SK-N-SH treated with all-trans-retinoic acid at 6 μM for 48 hours (cell line): ENCODE data around the gene CYP2W1.

Source experiments
- ATAC-seq: fragments of 200-7000 bp; cut with Tn5 transposase; 3 replicates; pipeline ENCODE4 v1.9.1; 2020; ENCODE audit warnings: mild to moderate bottlenecking, moderate library complexity
- ARNTL ChIP-seq: fragments of 450-650 bp; formaldehyde crosslinking; IDR thresholded peaks from 2 replicates; pipeline ENCODE4 v1.5.0; 2020; ENCODE audit warnings: low read depth, mild to moderate bottlenecking, moderate library complexity, borderline replicate concordance
- BACH2 ChIP-seq: fragments of 250-450 bp; sonication (Bioruptor Pico); IDR thresholded peaks from 2 replicates; pipeline ENCODE4 v1.9.0; 2021; ENCODE audit warnings: mild to moderate bottlenecking, borderline replicate concordance
- CSDC2 ChIP-seq: fragments of 250-450 bp; sonication (Bioruptor Pico); IDR thresholded peaks from 2 replicates; pipeline ENCODE4 v1.5.0; 2020; ENCODE audit warnings: mild to moderate bottlenecking, moderate library complexity
- ESRRG ChIP-seq: fragments of 250-450 bp; sonication (Bioruptor Pico); IDR thresholded peaks from 2 replicates; pipeline ENCODE4 v1.6.1; 2021; ENCODE audit warnings: mild to moderate bottlenecking
- GLIS3 ChIP-seq: fragments of 250-450 bp; sonication (Bioruptor Pico); IDR thresholded peaks from 2 replicates; pipeline ENCODE4 v1.5.0; 2020; ENCODE audit warnings: mild to moderate bottlenecking, moderate library complexity
- OSR1 ChIP-seq: fragments of 250-450 bp; sonication (Bioruptor Pico); IDR thresholded peaks from 2 replicates; pipeline ENCODE4 v1.8.0; 2022; ENCODE audit warnings: moderate library complexity, mild to moderate bottlenecking, inconsistent platforms
- PPARA ChIP-seq: fragments of 250-450 bp; sonication (Bioruptor Pico); IDR thresholded peaks from 2 replicates; pipeline ENCODE4 v1.5.0; 2020; ENCODE audit warnings: mild to moderate bottlenecking, borderline replicate concordance
- RARB ChIP-seq: fragments of 250-450 bp; sonication (Bioruptor Pico); IDR thresholded peaks from 2 replicates; pipeline ENCODE4 v1.8.0; 2021; ENCODE audit warnings: mild to moderate bottlenecking, moderate library complexity
- TOX ChIP-seq: fragments of 250-450 bp; sonication (Bioruptor Pico); IDR thresholded peaks from 2 replicates; pipeline ENCODE4 v1.8.0; 2021; ENCODE audit warnings: mild to moderate bottlenecking, moderate library complexity, borderline replicate concordance
- ZC3H10 ChIP-seq: fragments of 250-450 bp; sonication (Bioruptor Pico); IDR thresholded peaks from 2 replicates; pipeline ENCODE4 v1.5.1; 2021; ENCODE audit warnings: mild to moderate bottlenecking, moderate library complexity
- ZFP3 ChIP-seq: fragments of 250-450 bp; sonication (Bioruptor Pico); IDR thresholded peaks from 2 replicates; pipeline ENCODE4 v1.5.0; 2020; ENCODE audit warnings: mild to moderate bottlenecking, moderate library complexity
- ZFP30 ChIP-seq: fragments of 450-650 bp; formaldehyde crosslinking; IDR thresholded peaks from 2 replicates; pipeline ENCODE4 v1.5.0; 2022; ENCODE audit warnings: mild to moderate bottlenecking, moderate library complexity
- ZNF565 ChIP-seq: fragments of 450-650 bp; formaldehyde crosslinking; conservative IDR thresholded peaks from 2 replicates; pipeline ENCODE4 v1.5.0; 2020; ENCODE audit warnings: low read depth, mild to moderate bottlenecking, moderate library complexity
- ZNF70 ChIP-seq: fragments of 450-650 bp; formaldehyde crosslinking; IDR thresholded peaks from 2 replicates; pipeline ENCODE4 v1.5.0; 2020; ENCODE audit warnings: mild to moderate bottlenecking, moderate library complexity
- ZNF8 ChIP-seq: fragments of 450-650 bp; formaldehyde crosslinking; IDR thresholded peaks from 2 replicates; pipeline ENCODE4 v1.5.0; 2020; ENCODE audit warnings: mild to moderate bottlenecking, moderate library complexity
- TF ChIP-seq, protein P1 (sequence below): fragments of 250-450 bp; sonication (Bioruptor Pico); IDR thresholded peaks from 2 replicates; pipeline ENCODE4 v1.5.0; 2020; ENCODE audit warnings: mild to moderate bottlenecking, moderate library complexity
- TF ChIP-seq, protein P2 (sequence below): fragments of 250-450 bp; sonication (Bioruptor Pico); IDR thresholded peaks from 2 replicates; pipeline ENCODE4 v1.8.0; 2021; ENCODE audit warnings: low read depth, mild to moderate bottlenecking, moderate library complexity, borderline replicate concordance
- TF ChIP-seq, protein P3 (sequence below): fragments of 250-450 bp; sonication (Bioruptor Pico); IDR thresholded peaks from 2 replicates; pipeline ENCODE4 v1.5.1; 2020; ENCODE audit warnings: low read depth, mild to moderate bottlenecking, moderate library complexity
- TF ChIP-seq, protein P4 (sequence below): fragments of 250-450 bp; sonication (Bioruptor Pico); IDR thresholded peaks from 2 replicates; pipeline ENCODE4 v1.8.0; 2020; ENCODE audit warnings: mild to moderate bottlenecking, moderate library complexity, borderline replicate concordance
- TF ChIP-seq, protein P5 (sequence below): fragments of 250-450 bp; sonication (Bioruptor Pico); IDR thresholded peaks from 2 replicates; pipeline ENCODE4 v1.5.1; 2021; ENCODE audit warnings: mild to moderate bottlenecking, moderate library complexity

The CYP2W1 gene

DNA sequence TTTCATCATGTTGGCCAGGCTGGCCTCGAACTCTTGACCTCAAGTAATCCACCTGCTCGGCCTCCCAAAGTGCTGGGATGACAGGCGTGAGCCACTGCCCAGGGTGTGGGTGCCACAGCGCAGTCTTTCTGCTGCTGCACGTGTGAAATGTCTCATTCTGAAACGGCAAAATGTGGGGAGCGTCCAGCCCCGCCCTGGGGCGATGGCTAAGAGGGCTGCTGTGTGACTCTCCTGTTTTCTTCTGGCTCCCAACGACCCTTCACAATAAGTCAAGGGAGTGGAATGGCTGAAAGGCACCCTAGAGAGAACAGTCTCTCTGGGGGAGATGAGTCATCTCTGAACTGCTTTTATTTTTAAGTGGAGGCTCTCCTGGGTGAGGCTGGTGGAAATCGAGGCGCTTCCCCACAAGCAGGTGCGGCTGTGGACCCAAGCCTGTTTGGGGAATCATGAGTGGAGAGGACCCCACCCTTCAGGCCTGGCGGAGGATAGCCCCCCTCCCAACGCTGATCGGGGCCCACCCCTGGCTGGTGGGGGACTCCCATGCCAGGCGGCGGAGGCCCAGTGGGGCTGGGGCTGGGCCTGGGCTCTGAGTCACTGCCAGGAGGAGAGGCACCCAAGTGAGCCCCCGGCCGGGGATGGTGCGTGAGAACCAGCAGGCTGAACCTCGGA, 46.5 kb upstream of the CYP2W1 start:
- ATAC-seq = peak; percentile 57
- TF ChIP-seq, protein P1, sequence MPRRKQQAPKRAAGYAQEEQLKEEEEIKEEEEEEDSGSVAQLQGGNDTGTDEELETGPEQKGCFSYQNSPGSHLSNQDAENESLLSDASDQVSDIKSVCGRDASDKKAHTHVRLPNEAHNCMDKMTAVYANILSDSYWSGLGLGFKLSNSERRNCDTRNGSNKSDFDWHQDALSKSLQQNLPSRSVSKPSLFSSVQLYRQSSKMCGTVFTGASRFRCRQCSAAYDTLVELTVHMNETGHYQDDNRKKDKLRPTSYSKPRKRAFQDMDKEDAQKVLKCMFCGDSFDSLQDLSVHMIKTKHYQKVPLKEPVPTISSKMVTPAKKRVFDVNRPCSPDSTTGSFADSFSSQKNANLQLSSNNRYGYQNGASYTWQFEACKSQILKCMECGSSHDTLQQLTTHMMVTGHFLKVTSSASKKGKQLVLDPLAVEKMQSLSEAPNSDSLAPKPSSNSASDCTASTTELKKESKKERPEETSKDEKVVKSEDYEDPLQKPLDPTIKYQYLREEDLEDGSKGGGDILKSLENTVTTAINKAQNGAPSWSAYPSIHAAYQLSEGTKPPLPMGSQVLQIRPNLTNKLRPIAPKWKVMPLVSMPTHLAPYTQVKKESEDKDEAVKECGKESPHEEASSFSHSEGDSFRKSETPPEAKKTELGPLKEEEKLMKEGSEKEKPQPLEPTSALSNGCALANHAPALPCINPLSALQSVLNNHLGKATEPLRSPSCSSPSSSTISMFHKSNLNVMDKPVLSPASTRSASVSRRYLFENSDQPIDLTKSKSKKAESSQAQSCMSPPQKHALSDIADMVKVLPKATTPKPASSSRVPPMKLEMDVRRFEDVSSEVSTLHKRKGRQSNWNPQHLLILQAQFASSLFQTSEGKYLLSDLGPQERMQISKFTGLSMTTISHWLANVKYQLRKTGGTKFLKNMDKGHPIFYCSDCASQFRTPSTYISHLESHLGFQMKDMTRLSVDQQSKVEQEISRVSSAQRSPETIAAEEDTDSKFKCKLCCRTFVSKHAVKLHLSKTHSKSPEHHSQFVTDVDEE (CRISPR knock-in tag) = no peak
- TF ChIP-seq ZNF70 (no peak), OSR1 (no peak), GLIS3 (CRISPR knock-in tag) (no peak), ZFP3 (no peak)

DNA sequence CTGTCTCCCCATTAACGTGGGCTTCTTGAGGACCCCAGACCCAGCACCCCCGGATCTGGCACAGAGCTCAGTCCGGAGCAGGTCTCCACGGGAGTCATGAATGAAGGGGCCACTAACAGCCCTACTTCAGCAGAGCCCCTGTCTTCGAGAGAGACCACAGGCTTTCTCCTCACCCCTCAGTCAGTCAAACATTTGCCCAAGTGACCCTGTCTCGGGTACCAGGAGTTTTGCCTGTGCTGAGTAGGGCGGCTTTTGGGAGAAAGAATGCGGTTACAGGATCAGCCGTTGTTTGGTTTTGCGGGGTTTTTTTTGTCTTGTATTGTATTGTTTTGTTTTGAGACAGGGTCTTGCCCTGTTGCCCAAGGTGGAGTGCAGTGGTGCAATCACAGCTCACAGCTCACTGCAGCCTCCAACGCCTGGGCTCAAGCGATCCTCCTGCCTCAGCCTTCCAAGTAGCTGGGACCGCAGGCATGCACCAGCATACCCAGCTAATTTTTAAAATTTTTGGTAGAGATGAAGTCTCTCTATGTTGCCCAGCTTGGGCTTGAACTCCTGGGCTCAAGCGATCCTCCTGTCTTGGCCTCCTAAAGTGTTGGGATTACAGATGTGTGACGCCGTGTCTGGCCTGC, 45.0 kb upstream of the CYP2W1 start:
- TF ChIP-seq ZFP3 (no peak), BACH2 (no peak), RARB (no peak), ZNF565 (no peak), ESRRG (CRISPR knock-in tag) (no peak), ZNF8 (no peak), TOX (CRISPR knock-in tag) (no peak), ARNTL (CRISPR knock-in tag) (no peak), ZFP30 (no peak), ZNF70 (no peak), ZC3H10 (no peak), GLIS3 (CRISPR knock-in tag) (no peak), CSDC2 (CRISPR knock-in tag) (no peak), OSR1 (no peak), PPARA (no peak)
- TF ChIP-seq, protein P2, sequence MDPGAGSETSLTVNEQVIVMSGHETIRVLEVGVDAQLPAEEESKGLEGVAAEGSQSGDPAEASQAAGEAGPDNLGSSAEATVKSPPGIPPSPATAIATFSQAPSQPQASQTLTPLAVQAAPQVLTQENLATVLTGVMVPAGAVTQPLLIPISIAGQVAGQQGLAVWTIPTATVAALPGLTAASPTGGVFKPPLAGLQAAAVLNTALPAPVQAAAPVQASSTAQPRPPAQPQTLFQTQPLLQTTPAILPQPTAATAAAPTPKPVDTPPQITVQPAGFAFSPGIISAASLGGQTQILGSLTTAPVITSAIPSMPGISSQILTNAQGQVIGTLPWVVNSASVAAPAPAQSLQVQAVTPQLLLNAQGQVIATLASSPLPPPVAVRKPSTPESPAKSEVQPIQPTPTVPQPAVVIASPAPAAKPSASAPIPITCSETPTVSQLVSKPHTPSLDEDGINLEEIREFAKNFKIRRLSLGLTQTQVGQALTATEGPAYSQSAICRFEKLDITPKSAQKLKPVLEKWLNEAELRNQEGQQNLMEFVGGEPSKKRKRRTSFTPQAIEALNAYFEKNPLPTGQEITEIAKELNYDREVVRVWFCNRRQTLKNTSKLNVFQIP = no peak
- TF ChIP-seq, protein P3, sequence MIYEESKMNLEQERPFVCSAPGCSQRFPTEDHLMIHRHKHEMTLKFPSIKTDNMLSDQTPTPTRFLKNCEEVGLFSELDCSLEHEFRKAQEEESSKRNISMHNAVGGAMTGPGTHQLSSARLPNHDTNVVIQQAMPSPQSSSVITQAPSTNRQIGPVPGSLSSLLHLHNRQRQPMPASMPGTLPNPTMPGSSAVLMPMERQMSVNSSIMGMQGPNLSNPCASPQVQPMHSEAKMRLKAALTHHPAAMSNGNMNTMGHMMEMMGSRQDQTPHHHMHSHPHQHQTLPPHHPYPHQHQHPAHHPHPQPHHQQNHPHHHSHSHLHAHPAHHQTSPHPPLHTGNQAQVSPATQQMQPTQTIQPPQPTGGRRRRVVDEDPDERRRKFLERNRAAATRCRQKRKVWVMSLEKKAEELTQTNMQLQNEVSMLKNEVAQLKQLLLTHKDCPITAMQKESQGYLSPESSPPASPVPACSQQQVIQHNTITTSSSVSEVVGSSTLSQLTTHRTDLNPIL = no peak
- TF ChIP-seq, protein P1 (CRISPR knock-in tag) = no peak
- TF ChIP-seq, protein P4, sequence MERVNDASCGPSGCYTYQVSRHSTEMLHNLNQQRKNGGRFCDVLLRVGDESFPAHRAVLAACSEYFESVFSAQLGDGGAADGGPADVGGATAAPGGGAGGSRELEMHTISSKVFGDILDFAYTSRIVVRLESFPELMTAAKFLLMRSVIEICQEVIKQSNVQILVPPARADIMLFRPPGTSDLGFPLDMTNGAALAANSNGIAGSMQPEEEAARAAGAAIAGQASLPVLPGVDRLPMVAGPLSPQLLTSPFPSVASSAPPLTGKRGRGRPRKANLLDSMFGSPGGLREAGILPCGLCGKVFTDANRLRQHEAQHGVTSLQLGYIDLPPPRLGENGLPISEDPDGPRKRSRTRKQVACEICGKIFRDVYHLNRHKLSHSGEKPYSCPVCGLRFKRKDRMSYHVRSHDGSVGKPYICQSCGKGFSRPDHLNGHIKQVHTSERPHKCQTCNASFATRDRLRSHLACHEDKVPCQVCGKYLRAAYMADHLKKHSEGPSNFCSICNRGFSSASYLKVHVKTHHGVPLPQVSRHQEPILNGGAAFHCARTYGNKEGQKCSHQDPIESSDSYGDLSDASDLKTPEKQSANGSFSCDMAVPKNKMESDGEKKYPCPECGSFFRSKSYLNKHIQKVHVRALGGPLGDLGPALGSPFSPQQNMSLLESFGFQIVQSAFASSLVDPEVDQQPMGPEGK = no peak
- TF ChIP-seq, protein P5, sequence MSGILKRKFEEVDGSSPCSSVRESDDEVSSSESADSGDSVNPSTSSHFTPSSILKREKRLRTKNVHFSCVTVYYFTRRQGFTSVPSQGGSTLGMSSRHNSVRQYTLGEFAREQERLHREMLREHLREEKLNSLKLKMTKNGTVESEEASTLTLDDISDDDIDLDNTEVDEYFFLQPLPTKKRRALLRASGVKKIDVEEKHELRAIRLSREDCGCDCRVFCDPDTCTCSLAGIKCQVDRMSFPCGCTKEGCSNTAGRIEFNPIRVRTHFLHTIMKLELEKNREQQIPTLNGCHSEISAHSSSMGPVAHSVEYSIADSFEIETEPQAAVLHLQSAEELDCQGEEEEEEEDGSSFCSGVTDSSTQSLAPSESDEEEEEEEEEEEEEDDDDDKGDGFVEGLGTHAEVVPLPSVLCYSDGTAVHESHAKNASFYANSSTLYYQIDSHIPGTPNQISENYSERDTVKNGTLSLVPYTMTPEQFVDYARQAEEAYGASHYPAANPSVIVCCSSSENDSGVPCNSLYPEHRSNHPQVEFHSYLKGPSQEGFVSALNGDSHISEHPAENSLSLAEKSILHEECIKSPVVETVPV (CRISPR knock-in tag) = no peak
- ATAC-seq = no peak
